ENCODE results near the gene CENPT.

DNA sequence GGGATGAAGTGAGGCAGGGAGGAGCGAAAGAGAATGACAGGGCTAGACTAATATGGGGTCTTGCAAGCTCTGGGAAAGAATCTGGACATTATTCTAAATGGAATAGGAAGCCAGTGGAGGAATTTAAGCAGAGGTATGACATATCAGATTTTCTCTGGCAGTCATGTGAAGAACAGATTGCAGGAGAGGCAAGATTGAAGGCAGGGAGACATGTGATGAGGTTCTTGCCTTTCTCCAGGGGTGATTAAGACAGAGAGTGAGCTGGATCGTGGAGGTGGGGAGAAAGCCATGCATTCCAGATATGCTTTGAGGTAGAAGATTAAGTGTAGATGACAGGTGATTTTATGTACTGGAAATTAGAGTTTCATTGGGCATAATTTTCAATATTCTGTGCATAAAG is 9.7 kb downstream of the CENPT start:
- no peak for TF ChIP-seq POLR2AphosphoS5 (IDR thresholded peaks at IDR 0.05)
- no peak for TF ChIP-seq CTCF (IDR thresholded peaks at IDR 0.05)
- no peak for TF ChIP-seq POLR2A (IDR thresholded peaks at IDR 0.05)
- TF ChIP-seq EP300 (IDR thresholded peaks at IDR 0.05), result no peak
